AG10803 (cell line): ENCODE measurements around the gene PLEKHA8.
A peak's percentile ranks its signal among the peaks of the same experiment; 100 is the strongest.

Experiments
- DNase-seq: peaks from one replicate; pipeline ENCODE4 v3.0.0; 2010; ENCODE audit warnings: low read depth
- H3K4me3 ChIP-seq: 2 replicates; pipeline ENCODE4 v1.5.1; 2011; ENCODE audit warnings: mild to moderate bottlenecking, low read length, control low read depth
- CTCF ChIP-seq: conservative IDR thresholded peaks from 2 replicates; pipeline ENCODE4 v1.5.1; 2011; ENCODE audit warnings: mild to moderate bottlenecking, low read length, control low read depth, inconsistent platforms

PLEKHA8 gene

GRCh38 chr7:30164567-30164966, 136.4 kb downstream of the PLEKHA8 start:
- no peak overlapping the region for H3K4me3 ChIP-seq
- peak; percentile 71 for TF ChIP-seq CTCF
- peak; percentile 65 for DNase-seq

- no peak overlapping the region for H3K4me3 ChIP-seq
- TF ChIP-seq CTCF = no peak
- no peak for DNase-seq
These were observed 137.4 kb downstream of the PLEKHA8 start for GRCh38 chr7:30165590-30165989.

GRCh38 chr7:30166155-30166840, 138.1 kb downstream of the PLEKHA8 start:
- H3K4me3 ChIP-seq = no peak overlapping the region
- TF ChIP-seq CTCF = no peak
- no peak for DNase-seq

- H3K4me3 ChIP-seq = no peak overlapping the region
- DNase-seq = no peak
- no peak for TF ChIP-seq CTCF
These were observed 138.6 kb downstream of the PLEKHA8 start for GRCh38 chr7:30166841-30167235.

GRCh38 chr7:30167901-30168300, 139.7 kb downstream of the PLEKHA8 start:
- TF ChIP-seq CTCF = no peak
- no peak for DNase-seq
- no peak overlapping the region for H3K4me3 ChIP-seq

- DNase-seq = peak; percentile 89
These were observed 140.8 kb downstream of the PLEKHA8 start for GRCh38 chr7:30168835-30169573.

More at GRCh38 chr7:30168835-30169573, 140.8 kb downstream of the PLEKHA8 start:
- no peak overlapping the region for H3K4me3 ChIP-seq
- no peak for TF ChIP-seq CTCF
